HL-60 (cell line): ENCODE data around the gene CFAP20DC.

ENCODE experiments used
- DNase-seq, 2 experiments: peaks; one replicate each; pipeline ENCODE4 v3.0.0-alpha.2; 2010 to 2020; ENCODE audit warnings: low read depth in 1 of 2, low spot score in 1 of 2
- H3K27ac ChIP-seq: fragments of 250-450 bp; sonication (Bioruptor Pico); replicated peaks from 2 replicates; pipeline ENCODE4 v1.5.1; 2020; ENCODE audit warnings: mild to moderate bottlenecking, moderate library complexity
- H3K27me3 ChIP-seq: fragments of 250-450 bp; sonication (Bioruptor Pico); 2 replicates; pipeline ENCODE4 v1.5.1; 2021; ENCODE audit warnings: mild to moderate bottlenecking, moderate library complexity; ENCODE audit not compliant: insufficient read depth, poor library complexity, severe bottlenecking
- H3K4me3 ChIP-seq: replicated peaks from 2 replicates; pipeline ENCODE4 v1.5.1; 2011; ENCODE audit warnings: mild to moderate bottlenecking, control low read depth, low read length; ENCODE audit not compliant: insufficient read depth
- GABPA ChIP-seq: IDR thresholded peaks from 2 replicates; pipeline ENCODE4 v1.6.1; 2012; ENCODE audit warnings: low read depth
- POLR2AphosphoS5 ChIP-seq: IDR thresholded peaks from 2 replicates; pipeline ENCODE4 v1.6.1; 2012; ENCODE audit warnings: low read depth
- REST ChIP-seq: IDR thresholded peaks from 2 replicates; pipeline ENCODE4 v1.6.1; 2012; ENCODE audit warnings: low read depth; ENCODE audit not compliant: insufficient replicate concordance
- SPI1 ChIP-seq: IDR thresholded peaks from 2 replicates; pipeline ENCODE4 v1.6.1; 2012; ENCODE audit warnings: low read depth, mild to moderate bottlenecking, borderline replicate concordance
- TF ChIP-seq, protein P1 (sequence below): IDR thresholded peaks from one replicate; pipeline ENCODE4 v1.5.1; 2011; ENCODE audit warnings: low read length, control low read depth, inconsistent platforms; ENCODE audit not compliant: insufficient read depth

CFAP20DC gene

DNA sequence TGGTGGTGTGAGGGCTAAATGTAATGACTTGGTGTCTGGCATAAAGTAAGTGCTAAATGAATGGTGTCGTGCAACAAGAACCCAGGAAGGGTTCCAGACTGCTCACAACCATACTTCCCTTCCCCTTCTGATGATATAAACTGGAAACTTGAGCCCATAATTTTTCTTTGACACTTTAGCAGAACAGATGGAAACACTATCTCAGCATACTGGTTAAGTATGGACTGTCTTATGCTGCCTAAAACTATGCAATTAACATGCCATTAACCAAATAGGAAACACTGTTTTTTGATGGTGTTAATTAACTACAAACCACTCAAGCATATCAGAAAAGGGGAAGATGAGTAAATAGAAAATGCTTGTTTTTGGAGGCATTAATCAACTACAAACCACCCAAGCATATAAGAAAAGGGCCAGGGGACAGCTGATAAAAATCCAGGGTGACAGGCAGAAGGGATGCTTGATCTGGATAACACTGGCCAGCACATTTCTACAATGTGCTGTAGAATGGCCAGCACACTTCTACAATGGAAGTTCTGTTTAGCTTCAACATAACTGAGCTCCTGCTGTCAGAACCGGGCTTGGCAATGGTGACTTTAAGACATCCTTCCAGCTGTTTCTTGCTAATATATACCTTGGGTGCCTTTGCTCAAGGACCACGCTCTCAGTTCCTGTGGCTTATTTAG, 297.8 kb downstream of the CFAP20DC start:
- Histone ChIP-seq H3K27me3 (peaks cover 2% of the 10 kb centered on the region), H3K4me3 (no peak overlapping the region), H3K27ac (no peak overlapping the region)
- no peak for DNase-seq
- TF ChIP-seq SPI1 (no peak), REST (no peak), GABPA (no peak), POLR2AphosphoS5 (no peak)
- TF ChIP-seq, protein P1, sequence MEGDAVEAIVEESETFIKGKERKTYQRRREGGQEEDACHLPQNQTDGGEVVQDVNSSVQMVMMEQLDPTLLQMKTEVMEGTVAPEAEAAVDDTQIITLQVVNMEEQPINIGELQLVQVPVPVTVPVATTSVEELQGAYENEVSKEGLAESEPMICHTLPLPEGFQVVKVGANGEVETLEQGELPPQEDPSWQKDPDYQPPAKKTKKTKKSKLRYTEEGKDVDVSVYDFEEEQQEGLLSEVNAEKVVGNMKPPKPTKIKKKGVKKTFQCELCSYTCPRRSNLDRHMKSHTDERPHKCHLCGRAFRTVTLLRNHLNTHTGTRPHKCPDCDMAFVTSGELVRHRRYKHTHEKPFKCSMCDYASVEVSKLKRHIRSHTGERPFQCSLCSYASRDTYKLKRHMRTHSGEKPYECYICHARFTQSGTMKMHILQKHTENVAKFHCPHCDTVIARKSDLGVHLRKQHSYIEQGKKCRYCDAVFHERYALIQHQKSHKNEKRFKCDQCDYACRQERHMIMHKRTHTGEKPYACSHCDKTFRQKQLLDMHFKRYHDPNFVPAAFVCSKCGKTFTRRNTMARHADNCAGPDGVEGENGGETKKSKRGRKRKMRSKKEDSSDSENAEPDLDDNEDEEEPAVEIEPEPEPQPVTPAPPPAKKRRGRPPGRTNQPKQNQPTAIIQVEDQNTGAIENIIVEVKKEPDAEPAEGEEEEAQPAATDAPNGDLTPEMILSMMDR, result no peak

DNA sequence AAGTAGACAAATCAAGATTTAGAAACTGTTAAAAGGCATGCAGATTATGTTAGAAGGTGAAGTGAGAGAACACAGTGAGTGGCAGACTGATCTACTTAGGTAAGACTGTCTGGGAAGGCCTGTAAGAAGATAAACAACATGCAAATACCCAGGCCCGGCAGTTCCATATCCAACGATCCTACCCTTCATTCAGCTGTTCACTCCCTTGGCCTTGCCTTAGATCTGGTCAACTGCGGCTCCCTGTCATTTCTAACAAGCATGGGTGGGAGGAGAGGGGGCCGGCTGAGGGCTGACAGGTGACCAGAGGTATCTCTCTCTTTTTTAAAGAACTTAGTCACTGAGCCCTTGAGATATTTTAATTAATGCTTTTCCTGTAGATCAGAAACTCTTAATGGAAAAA, 298.6 kb downstream of the CFAP20DC start:
- TF ChIP-seq POLR2AphosphoS5 (no peak), SPI1 (no peak), REST (no peak), GABPA (no peak)
- TF ChIP-seq, protein P1, result no peak
- Histone ChIP-seq H3K27me3 (peaks cover 2% of the 10 kb centered on the region), H3K27ac (no peak overlapping the region), H3K4me3 (no peak overlapping the region)
- no peak for DNase-seq

DNA sequence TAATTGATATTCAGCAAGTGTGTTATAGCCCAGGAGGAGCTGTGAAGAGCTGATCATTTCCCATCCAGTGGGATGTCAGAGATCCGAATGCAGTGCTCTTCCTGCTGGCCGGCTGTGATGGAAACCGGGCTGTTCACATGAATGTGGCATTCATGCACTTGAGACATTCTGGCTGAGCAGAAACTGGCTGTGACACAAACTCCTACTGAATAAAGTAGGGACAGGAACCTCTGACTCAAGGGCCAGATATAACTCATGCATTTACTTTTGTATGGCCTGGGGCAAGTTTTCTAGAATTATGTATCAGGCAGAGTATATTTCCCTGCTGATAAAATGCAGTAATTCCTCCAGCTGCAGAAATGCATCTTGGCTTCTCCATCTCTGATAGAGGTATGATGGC, 299.9 kb downstream of the CFAP20DC start:
- Histone ChIP-seq H3K4me3 (no peak overlapping the region), H3K27ac (no peak overlapping the region), H3K27me3 (no peaks in the 10 kb centered on the region)
- TF ChIP-seq, protein P1, result no peak
- DNase-seq, result no peak

- no peak overlapping the region for H3K27ac ChIP-seq
- no peak for DNase-seq
- no peaks in the 10 kb centered on the region for H3K27me3 ChIP-seq
- no peak overlapping the region for H3K4me3 ChIP-seq
- TF ChIP-seq SPI1 (no peak), REST (peak; percentile 73)
Measured at GRCh38 chr3:58748024-58748423, 301.8 kb downstream of the CFAP20DC start.
